ENCODE results near the gene FBLN5. TPM values are rescaled to one million over a fixed set of nuclear protein-coding genes. Genes with fewer than 3 reads are reported as not detected.

Gene FBLN5
- total RNA-seq, 3 donors from 2014 or later, result 6.1 to 56.7 (median 18.6) TPM

DNA sequence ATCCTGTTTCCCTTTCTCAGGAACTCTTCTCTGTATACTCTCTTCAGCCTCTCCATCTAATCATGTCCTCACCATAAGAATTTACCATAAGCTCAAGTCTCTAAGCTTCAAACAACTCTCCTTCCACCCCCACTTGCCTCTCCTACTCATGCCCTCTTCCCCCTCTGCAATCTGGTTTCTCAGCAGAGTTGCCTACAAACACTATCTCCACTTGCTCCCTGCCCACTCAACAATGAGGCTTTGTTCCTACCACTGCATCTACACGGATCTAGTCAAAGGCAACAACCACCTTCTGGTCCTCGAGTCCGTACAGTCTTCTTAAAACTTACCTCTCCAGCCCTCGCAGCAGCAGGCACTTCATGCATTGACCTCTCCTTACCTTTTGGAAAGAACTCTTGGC, 17.2 kb upstream of the FBLN5 start:
- DNase-seq, result no peak
- Histone ChIP-seq H3K36me3 (ENCODE audit: low read depth) (no peaks in the 10 kb centered on the region), H3K4me3 (no peak overlapping the region), H3K4me1 (ENCODE audit: low read depth) (no peaks in the 10 kb centered on the region), H3K9me3 (no peaks in the 10 kb centered on the region)
- ATAC-seq, result no peak
- TF ChIP-seq CTCF (IDR thresholded peaks at IDR 0.05), result no peak
- intact Hi-C loops (cut with DNase I, micrococcal nuclease), result no loop called here

- no peak for TF ChIP-seq CTCF (IDR thresholded peaks at IDR 0.05)
- ATAC-seq (no peak), DNase-seq (no peak)
- H3K36me3 ChIP-seq (ENCODE audit: low read depth), result no peaks in the 10 kb centered on the region
- intact Hi-C loops (cut with DNase I, micrococcal nuclease), result no loop called here
- no peaks in the 10 kb centered on the region for H3K9me3 ChIP-seq
- no peaks in the 10 kb centered on the region for H3K4me1 ChIP-seq (ENCODE audit: low read depth)
- H3K4me3 ChIP-seq, result no peak overlapping the region
Observed at GRCh38 chr14:91964011-91964410, 16.5 kb upstream of the FBLN5 start.

- DNase-seq (no peak), ATAC-seq (no peak)
- Histone ChIP-seq H3K36me3 (ENCODE audit: low read depth) (no peaks in the 10 kb centered on the region), H3K4me1 (ENCODE audit: low read depth) (no peaks in the 10 kb centered on the region), H3K9me3 (no peaks in the 10 kb centered on the region), H3K4me3 (no peak overlapping the region)
- TF ChIP-seq CTCF (IDR thresholded peaks at IDR 0.05), result no peak
- intact Hi-C loops (cut with DNase I, micrococcal nuclease), result no loop called here
Observed at GRCh38 chr14:91963465-91963864, 16.0 kb upstream of the FBLN5 start.

GRCh38 chr14:91961297-91962220, 14.1 kb upstream of the FBLN5 start:
- no peak for TF ChIP-seq CTCF (IDR thresholded peaks at IDR 0.05)
- no peak for ATAC-seq
- intact Hi-C loops (cut with DNase I, micrococcal nuclease), result no loop called here
- no peaks in the 10 kb centered on the region for H3K4me1 ChIP-seq (ENCODE audit: low read depth)
- H3K9me3 ChIP-seq, result no peaks in the 10 kb centered on the region
- H3K36me3 ChIP-seq (ENCODE audit: low read depth), result no peaks in the 10 kb centered on the region
- H3K4me3 ChIP-seq, result no peak overlapping the region
- no peak for DNase-seq

DNA sequence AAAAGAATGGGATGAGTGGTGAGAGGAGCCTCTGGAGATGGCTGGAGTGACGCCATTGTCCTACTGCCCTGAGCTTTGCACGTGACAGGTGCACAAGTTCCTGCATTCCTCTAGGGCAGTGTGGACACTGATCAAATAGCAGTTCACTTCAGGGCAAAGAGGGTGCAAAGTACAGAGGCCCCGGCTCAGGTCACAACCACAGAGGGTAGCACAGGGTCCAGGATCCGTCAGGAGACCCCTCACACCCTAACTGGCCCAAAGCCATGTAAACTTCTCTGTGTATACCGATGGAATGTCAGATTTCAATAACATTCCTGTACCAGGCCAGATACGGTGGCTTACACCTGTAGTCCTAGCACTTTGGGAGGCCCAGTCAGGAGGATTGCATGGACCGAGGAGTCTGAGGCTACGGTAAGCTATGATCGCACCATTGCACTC, 10.4 kb upstream of the FBLN5 start:
- Histone ChIP-seq H3K36me3 (ENCODE audit: low read depth) (no peaks in the 10 kb centered on the region), H3K4me1 (ENCODE audit: low read depth) (no peaks in the 10 kb centered on the region), H3K4me3 (no peak overlapping the region), H3K9me3 (no peaks in the 10 kb centered on the region)
- DNase-seq (no peak), ATAC-seq (peak; percentile 54)
- intact Hi-C loops (cut with DNase I, micrococcal nuclease), result no loop called here
- no peak for TF ChIP-seq CTCF (IDR thresholded peaks at IDR 0.05)

Data from mucosa of descending colon (tissue), 3 donors.